ENCODE data around the gene GLI2. TPM values are rescaled to one million over a fixed set of nuclear protein-coding genes. Genes with fewer than 3 reads are reported as not detected.

The GLI2 gene
- total RNA-seq, 1 experiment from 2014 or later = 3.4 TPM

DNA sequence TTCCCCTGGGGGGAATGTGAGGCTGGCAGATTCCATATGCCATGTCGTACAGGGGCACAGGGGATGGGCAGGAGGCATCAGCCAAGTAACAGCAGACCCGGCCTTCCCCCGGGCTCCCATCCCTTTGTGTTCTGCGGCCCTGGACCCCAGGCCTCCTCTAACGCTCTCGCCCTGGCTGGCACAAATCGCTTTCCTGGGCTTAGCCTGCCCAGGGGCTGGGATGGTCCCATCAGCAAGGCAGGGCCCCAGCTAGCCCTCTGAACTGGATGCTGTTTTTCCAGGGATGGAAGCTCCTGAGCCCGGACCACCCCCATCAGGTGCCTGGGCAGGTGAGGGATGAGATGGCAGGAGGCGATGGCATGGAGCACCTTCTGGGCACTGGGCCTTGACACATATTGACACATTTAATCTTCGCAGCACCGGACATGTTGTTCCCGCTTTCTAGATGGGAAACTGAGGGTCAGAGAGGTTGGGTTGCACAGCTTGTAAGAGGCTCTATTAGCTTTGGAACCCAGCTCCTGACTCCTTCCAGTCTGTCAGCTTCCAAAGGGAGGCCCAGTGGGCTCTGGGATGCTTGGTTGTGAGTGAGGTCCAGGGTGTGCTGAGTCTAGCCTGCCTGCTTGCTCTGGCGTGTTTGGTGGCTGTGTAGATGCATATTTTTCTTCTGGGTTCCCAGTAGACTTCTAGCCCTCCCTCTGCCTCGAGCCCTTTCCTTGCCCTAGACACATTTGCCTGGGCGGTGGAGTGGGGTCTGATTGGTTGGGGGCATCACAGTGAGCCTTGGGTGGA, 40.3 kb downstream of the GLI2 start:
- intact Hi-C loops (cut with micrococcal nuclease) = no loop called here
- Histone ChIP-seq H3K27ac (ENCODE audit: low read depth, low read length) (no peak overlapping the region), H2AFZ (ENCODE audit: low read depth, low read length, poor library complexity, severe bottlenecking) (no peak overlapping the region), H3K9me2 (ENCODE audit: insufficient read depth) (no peaks in the 10 kb centered on the region), H3K79me2 (ENCODE audit: insufficient read depth, low read length) (no peaks in the 10 kb centered on the region), H3K4me2 (ENCODE audit: low read length) (no peak overlapping the region), H3K36me3 (ENCODE audit: control insufficient read depth in 1 of 2, insufficient read depth in 2 of 2, low read length in 2 of 2) (no peaks in the 10 kb centered on the region), H3K4me1 (ENCODE audit: control insufficient read depth in 1 of 2, insufficient read depth in 2 of 2, low read length in 2 of 2) (peaks cover 23 to 29% of the 10 kb centered on the region in 2 experiments), H3K9ac (ENCODE audit: low read length) (no peak overlapping the region), H4K20me1 (ENCODE audit: insufficient read depth) (no peaks in the 10 kb centered on the region), H3K9me3 (ENCODE audit: control insufficient read depth in 1 of 2, insufficient read depth in 1 of 2, low read depth in 1 of 2, low read length in 2 of 2) (no peaks in the 10 kb centered on the region), H3K4me3 (replicated peaks in 1 of 2; ENCODE audit: low read depth in 1 of 2, low read length in 2 of 2) (no peak overlapping the region), H3K27me3 (ENCODE audit: insufficient read depth, low read length) (no peaks in the 10 kb centered on the region)
- ATAC-seq = no peak
- TF ChIP-seq SP1 (IDR thresholded peaks at IDR 0.05; ENCODE audit: low read depth) = no peak
- no peak for TF ChIP-seq POLR2AphosphoS5 (IDR thresholded peaks at IDR 0.05; ENCODE audit: low read depth, low read length)
- no peak for TF ChIP-seq EZH2phosphoT487 (IDR thresholded peaks at IDR 0.05; ENCODE audit: borderline replicate concordance)
- no peak for TF ChIP-seq RAD21 (IDR thresholded peaks at IDR 0.05; ENCODE audit: low read depth)
- no peak for TF ChIP-seq EZH2 (IDR thresholded peaks at IDR 0.05)
- no peak for TF ChIP-seq SIN3A (IDR thresholded peaks at IDR 0.05; ENCODE audit: low read depth)
- no peak for TF ChIP-seq YY1 (IDR thresholded peaks at IDR 0.05; ENCODE audit: extremely low read depth, insufficient replicate concordance, low read depth, low read length)
- no peak for TF ChIP-seq EGR1 (IDR thresholded peaks at IDR 0.05; ENCODE audit: low read depth)
- TF ChIP-seq ELF1 (IDR thresholded peaks at IDR 0.05; ENCODE audit: borderline replicate concordance, low read depth) = no peak
- TF ChIP-seq TCF7L2 (IDR thresholded peaks at IDR 0.05; ENCODE audit: borderline replicate concordance, extremely low read depth, insufficient read depth, insufficient read length) = no peak
- TF ChIP-seq CTCF (IDR thresholded peaks at IDR 0.05 in 2 of 3, conservative IDR thresholded peaks at IDR 0.05 in 1 of 3; ENCODE audit: borderline replicate concordance in 1 of 3, insufficient read depth in 1 of 3, low read depth in 2 of 3, low read length in 2 of 3) = no peak
- no peak for TF ChIP-seq CEBPB (IDR thresholded peaks at IDR 0.05; ENCODE audit: low read depth)
- no peak for TF ChIP-seq ZFX (IDR thresholded peaks at IDR 0.05)
- TF ChIP-seq JUND (IDR thresholded peaks at IDR 0.05) = no peak
- no peak for TF ChIP-seq SRF (IDR thresholded peaks at IDR 0.05; ENCODE audit: low read depth)
- DNase-seq (ENCODE audit: low read depth, low spot score) = no peak
- ChIA-PET POLR2A (no interaction called here), RAD21 (ENCODE audit: low non-redundant PET in 1 of 2, low total read pairs in 2 of 2, uncharacterized antibody in 2 of 2, unreplicated experiment in 2 of 2) (no interaction called here), CTCF (no interaction called here)
- no TSS peak for BruUV-seq (replicated peaks)

Data from HCT116 (cell line).